ENCODE measurements around the gene REEP1. TPM values are rescaled to one million over a fixed set of nuclear protein-coding genes. Genes with fewer than 3 reads are reported as not detected.
"Not testable (repeated sequence)": the region's sequence is repeated elsewhere in the genome, so short reads cannot be mapped to it uniquely, and the experiment has no call there.

The REEP1 gene
- total RNA-seq, 1 donor from 2014 or later = not detected

DNA sequence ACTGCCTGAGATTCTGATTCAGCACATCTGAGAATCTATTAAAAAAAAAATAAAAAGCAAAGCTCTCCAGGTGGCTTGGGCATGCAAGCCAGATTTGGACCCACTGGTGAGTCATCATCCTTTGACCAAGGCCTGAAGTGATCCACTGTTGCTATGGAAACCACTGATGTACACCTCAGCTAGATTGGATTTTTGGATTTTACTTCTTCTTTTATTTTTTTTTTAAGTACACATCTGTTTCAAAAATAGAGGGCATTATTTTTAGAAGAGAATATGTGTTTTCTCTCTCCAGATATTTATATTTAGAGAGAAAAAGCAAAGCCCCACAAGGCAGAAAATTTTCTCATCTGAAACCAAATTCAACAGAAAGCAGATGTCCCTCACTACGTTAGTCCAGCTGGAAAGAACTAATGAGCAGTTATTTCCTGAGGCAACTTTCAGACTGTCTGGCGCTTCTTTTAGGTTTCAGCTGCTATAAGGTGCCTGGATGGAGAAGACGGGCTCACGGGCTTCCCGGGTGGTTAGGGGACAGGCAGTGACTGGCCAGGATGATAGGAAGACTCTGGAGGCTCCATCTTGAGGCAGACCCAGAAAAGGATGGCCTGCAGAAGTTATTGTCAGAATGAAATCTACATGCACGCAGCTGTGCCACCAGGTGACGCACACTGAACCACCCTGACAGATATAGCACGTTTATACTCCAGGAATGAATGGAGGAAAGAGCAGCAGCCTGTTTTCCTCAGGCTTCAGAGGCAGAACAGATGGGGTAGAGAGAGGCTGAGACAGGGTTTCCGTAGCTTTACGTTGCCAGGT is 87.6 kb downstream of the REEP1 start:
- no peak for DNase-seq
- H3K4me3 Mint-ChIP-seq = no peak overlapping the region
- H3K9me3 Mint-ChIP-seq = no peaks in the 10 kb centered on the region
- peak overlapping the region; percentile 18 for H3K27ac Mint-ChIP-seq
- ATAC-seq (ENCODE audit: low read depth) = peak; percentile 28
- peaks cover 5% of the 10 kb centered on the region for H3K4me1 Mint-ChIP-seq
- H3K36me3 Mint-ChIP-seq (ENCODE audit: low read depth) = no peaks in the 10 kb centered on the region
- POLR2A ChIA-PET = interaction anchor here (0.5 to 1.4 kb wide), 2 partner anchors 54 to 1216 kb away, joined by 3 to 4 read pairs; partner anchors contain the start of gene IMMT
- TF ChIP-seq, protein P1, sequence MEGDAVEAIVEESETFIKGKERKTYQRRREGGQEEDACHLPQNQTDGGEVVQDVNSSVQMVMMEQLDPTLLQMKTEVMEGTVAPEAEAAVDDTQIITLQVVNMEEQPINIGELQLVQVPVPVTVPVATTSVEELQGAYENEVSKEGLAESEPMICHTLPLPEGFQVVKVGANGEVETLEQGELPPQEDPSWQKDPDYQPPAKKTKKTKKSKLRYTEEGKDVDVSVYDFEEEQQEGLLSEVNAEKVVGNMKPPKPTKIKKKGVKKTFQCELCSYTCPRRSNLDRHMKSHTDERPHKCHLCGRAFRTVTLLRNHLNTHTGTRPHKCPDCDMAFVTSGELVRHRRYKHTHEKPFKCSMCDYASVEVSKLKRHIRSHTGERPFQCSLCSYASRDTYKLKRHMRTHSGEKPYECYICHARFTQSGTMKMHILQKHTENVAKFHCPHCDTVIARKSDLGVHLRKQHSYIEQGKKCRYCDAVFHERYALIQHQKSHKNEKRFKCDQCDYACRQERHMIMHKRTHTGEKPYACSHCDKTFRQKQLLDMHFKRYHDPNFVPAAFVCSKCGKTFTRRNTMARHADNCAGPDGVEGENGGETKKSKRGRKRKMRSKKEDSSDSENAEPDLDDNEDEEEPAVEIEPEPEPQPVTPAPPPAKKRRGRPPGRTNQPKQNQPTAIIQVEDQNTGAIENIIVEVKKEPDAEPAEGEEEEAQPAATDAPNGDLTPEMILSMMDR (IDR thresholded peaks at IDR 0.05) = no peak
- CTCF ChIA-PET = interaction anchor here (1.0 kb wide), 1 partner anchor 205 kb away, joined by 3 read pairs; no protein-coding TSS in a partner anchor
- intact Hi-C loops (cut with micrococcal nuclease) = no loop called here
- H3K27me3 Mint-ChIP-seq = peaks cover 9% of the 10 kb centered on the region

DNA sequence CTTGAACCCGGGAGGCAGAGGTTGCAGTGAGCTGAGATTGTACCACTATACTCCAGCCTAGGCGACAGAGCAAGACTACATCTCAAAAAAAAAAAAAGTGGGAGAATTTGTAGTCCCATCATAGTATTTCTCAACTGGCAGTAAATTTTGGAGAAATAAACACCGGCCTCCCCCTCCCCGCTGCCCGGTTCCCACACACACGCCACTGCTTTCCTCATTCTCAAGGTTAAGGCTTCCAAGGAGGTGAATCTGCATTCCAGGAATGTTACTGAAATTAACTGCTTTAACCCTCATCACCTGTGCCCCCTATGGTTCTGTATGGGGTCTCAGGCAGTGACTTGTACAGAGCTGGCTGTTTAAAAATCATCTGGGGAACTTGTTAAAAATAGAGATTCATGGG is 88.2 kb downstream of the REEP1 start:
- H3K9me3 Mint-ChIP-seq = no peaks in the 10 kb centered on the region
- H3K27me3 Mint-ChIP-seq = peaks cover 9% of the 10 kb centered on the region
- no peak for DNase-seq
- H3K4me3 Mint-ChIP-seq = no peak overlapping the region
- H3K27ac Mint-ChIP-seq = peak overlapping the region; percentile 18
- TF ChIP-seq, protein P1 (IDR thresholded peaks at IDR 0.05) = no peak
- ChIA-PET CTCF (no interaction called here), POLR2A (no interaction called here)
- no peaks in the 10 kb centered on the region for H3K36me3 Mint-ChIP-seq (ENCODE audit: low read depth)
- intact Hi-C loops (cut with micrococcal nuclease) = no loop called here
- peaks cover 11% of the 10 kb centered on the region for H3K4me1 Mint-ChIP-seq
- no peak for ATAC-seq (ENCODE audit: low read depth)

GRCh38 chr2:86245222-86245621 is 92.2 kb downstream of the REEP1 start:
- H3K4me3 Mint-ChIP-seq; H3K36me3 Mint-ChIP-seq (ENCODE audit: low read depth); H3K9me3 Mint-ChIP-seq; H3K27me3 Mint-ChIP-seq; ATAC-seq (ENCODE audit: low read depth); CTCF ChIA-PET; DNase-seq; H3K27ac Mint-ChIP-seq; intact Hi-C loops (cut with micrococcal nuclease); POLR2A ChIA-PET: not testable (repeated sequence)
- H3K4me1 Mint-ChIP-seq = peaks cover 47% of the 10 kb centered on the region

DNA sequence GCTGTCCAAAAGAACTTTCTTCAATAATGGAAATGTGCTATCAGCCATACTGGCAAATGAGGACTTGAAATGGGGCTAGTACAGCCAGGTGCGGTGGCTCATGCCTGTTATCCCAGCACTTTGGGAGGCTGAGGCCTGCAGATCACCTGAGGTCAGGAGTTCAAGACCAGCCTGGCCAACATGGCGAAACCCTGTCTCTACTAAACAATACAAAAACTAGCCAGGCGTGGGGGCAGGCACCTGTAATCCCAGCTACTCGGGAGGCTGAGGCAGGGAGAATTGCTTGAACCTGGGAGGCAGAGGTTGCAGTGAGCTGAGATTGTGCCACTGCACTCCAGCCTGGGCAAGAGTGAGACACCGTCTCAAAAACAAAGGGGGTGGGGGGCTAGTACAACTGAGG is 92.6 kb downstream of the REEP1 start:
- not testable (repeated sequence) for H3K4me3 Mint-ChIP-seq

GRCh38 chr2:86243950-86244733 is 93.3 kb downstream of the REEP1 start:
- TF ChIP-seq, protein P1 (IDR thresholded peaks at IDR 0.05) = no peak
- peaks cover 53% of the 10 kb centered on the region for H3K4me1 Mint-ChIP-seq
- peak overlapping the region; percentile 8 for H3K27ac Mint-ChIP-seq
- ChIA-PET POLR2A (interaction anchor here (0.7 to 1.4 kb wide), 4 partner anchors 16 to 197 kb away, joined by 3 to 8 read pairs (median 5); partner anchors contain the start of gene KDM3A), CTCF (interaction anchor here (1.1 kb wide), 1 partner anchor 19 kb away, joined by 4 read pairs; no protein-coding TSS in a partner anchor)
- no peaks in the 10 kb centered on the region for H3K9me3 Mint-ChIP-seq
- DNase-seq = no peak
- peak; percentile 71 for ATAC-seq (ENCODE audit: low read depth)
- H3K36me3 Mint-ChIP-seq (ENCODE audit: low read depth) = no peaks in the 10 kb centered on the region
- H3K4me3 Mint-ChIP-seq = peak overlapping the region; percentile 21
- no peaks in the 10 kb centered on the region for H3K27me3 Mint-ChIP-seq
- intact Hi-C loops (cut with micrococcal nuclease) = no loop called here

More for the DNA sequence above, 92.6 kb downstream of the REEP1 start:
- H3K9me3 Mint-ChIP-seq; H3K27me3 Mint-ChIP-seq; intact Hi-C loops (cut with micrococcal nuclease); H3K27ac Mint-ChIP-seq; DNase-seq; H3K36me3 Mint-ChIP-seq (ENCODE audit: low read depth); ATAC-seq (ENCODE audit: low read depth): not testable (repeated sequence)
- ChIA-PET CTCF (interaction anchor here (1.1 kb wide), 1 partner anchor 20 kb away, joined by 4 read pairs; no protein-coding TSS in a partner anchor), POLR2A (interaction anchor here (1.4 kb wide), 1 partner anchor 19 kb away, joined by 8 read pairs; no protein-coding TSS in a partner anchor)
- peaks cover 48% of the 10 kb centered on the region for H3K4me1 Mint-ChIP-seq
